Stimulated activated naive B cell treated with anti-CD40 and anti-IgM and Interleukin-4, amounts not matched to agents 10 μg/mL and 1 μg/mL and 100 μg/mL, for 72 hours (primary cell): Measurements from ENCODE around the gene SPAG16.

Source experiments
- ATAC-seq, 2 donors: fragments of 150-1000 bp; cut with Tn5 transposase; replicated peaks; 2 replicates each; pipeline ENCODE4 v1.10.0; 2021; ENCODE audit warnings: moderate library complexity in 1 of 2
- DNase-seq: peaks from one replicate; pipeline ENCODE4 v3.0.0; 2021
- H3K27ac Mint-ChIP-seq: one replicate; pipeline ENCODE4 v1.8.0; 2022; ENCODE audit warnings: mild to moderate bottlenecking, mixed read lengths
- H3K27me3 Mint-ChIP-seq, 2 donors: one replicate each; pipeline ENCODE4 v1.8.0; 2022; ENCODE audit warnings: mixed read lengths in 2 of 2
- H3K36me3 Mint-ChIP-seq, 2 donors: one replicate each; pipeline ENCODE4 v1.8.0; 2022; ENCODE audit warnings: mixed read lengths in 2 of 2, mild to moderate bottlenecking in 1 of 2
- H3K4me1 Mint-ChIP-seq, 2 donors: one replicate each; pipeline ENCODE4 v1.8.0; 2022; ENCODE audit warnings: mixed read lengths in 2 of 2, mild to moderate bottlenecking in 1 of 2
- H3K4me3 Mint-ChIP-seq, 2 donors: one replicate each; pipeline ENCODE4 v1.8.0; 2022; ENCODE audit warnings: mild to moderate bottlenecking in 2 of 2, mixed read lengths in 2 of 2, moderate library complexity in 1 of 2
- H3K9me3 Mint-ChIP-seq, 2 donors: one replicate each; pipeline ENCODE4 v1.8.0; 2022; ENCODE audit warnings: mixed read lengths in 2 of 2, mild to moderate bottlenecking in 1 of 2

Gene SPAG16

GRCh38 chr2:214203744-214204289, 919.6 kb downstream of the SPAG16 start:
- DNase-seq (no peak), ATAC-seq (no peak)
- Mint-ChIP-seq H3K4me1 (no peaks in the 10 kb centered on the region), H3K27ac (no peak overlapping the region), H3K9me3 (peaks cover 0 to 4% of the 10 kb centered on the region in 2 donors), H3K4me3 (no peak overlapping the region), H3K27me3 (no peaks in the 10 kb centered on the region), H3K36me3 (no peaks in the 10 kb centered on the region)

- Mint-ChIP-seq H3K36me3 (no peaks in the 10 kb centered on the region), H3K9me3 (no peaks in the 10 kb centered on the region), H3K4me1 (no peaks in the 10 kb centered on the region), H3K27me3 (no peaks in the 10 kb centered on the region), H3K4me3 (no peak overlapping the region), H3K27ac (no peak overlapping the region)
- no peak for ATAC-seq
- no peak for DNase-seq
These were observed 930.8 kb downstream of the SPAG16 start for GRCh38 chr2:214215107-214215506.

DNA sequence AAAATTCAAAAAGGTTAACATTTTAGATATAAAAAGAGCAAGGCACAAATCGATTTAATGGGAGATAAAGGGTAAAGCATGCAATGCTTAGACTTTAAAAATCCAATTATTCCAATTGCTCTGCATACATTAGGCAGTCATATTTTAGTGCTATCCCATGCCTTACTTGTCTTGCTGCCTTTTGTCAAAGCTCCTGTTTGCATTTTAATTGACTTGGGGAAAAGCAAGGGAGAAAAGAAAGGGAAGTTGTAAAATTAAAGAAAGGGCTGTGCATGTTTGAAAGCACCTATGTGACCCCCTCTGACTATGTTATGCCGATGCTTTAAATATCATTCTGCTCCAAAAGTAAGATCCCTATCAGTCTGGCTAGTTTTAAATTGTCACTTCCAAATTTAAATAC, 932.9 kb downstream of the SPAG16 start:
- no peak overlapping the region for H3K27ac Mint-ChIP-seq
- DNase-seq (no peak), ATAC-seq (no peak)
- H3K4me3 Mint-ChIP-seq: no peak overlapping the region
- no peaks in the 10 kb centered on the region for H3K27me3 Mint-ChIP-seq
- H3K4me1 Mint-ChIP-seq: no peaks in the 10 kb centered on the region
- no peaks in the 10 kb centered on the region for H3K36me3 Mint-ChIP-seq
- no peaks in the 10 kb centered on the region for H3K9me3 Mint-ChIP-seq

DNA sequence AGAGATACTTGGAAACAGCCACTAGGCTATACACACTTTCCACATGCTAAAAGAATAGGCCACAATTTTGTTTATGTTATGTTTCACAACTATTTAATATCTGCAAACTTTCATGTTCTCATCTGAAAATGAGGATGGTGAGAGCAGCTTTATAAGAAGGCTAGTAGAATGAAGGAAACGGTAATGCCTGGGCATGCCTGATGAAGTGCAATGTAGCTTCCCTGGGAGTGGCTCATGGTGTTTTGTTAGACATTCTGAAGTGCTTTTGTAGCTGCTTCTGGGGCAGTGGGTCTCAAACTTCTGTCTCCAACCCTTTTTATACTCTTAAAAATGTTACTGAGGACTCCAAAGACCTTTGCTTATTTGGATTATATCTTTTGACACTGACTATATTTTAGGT, 933.3 kb downstream of the SPAG16 start:
- no peak for DNase-seq
- no peak for ATAC-seq
- H3K4me1 Mint-ChIP-seq: no peaks in the 10 kb centered on the region

GRCh38 chr2:214220251-214220650, 936.0 kb downstream of the SPAG16 start:
- no peak for DNase-seq
- Mint-ChIP-seq H3K4me1 (no peaks in the 10 kb centered on the region), H3K27me3 (no peaks in the 10 kb centered on the region), H3K4me3 (no peak overlapping the region), H3K27ac (no peak overlapping the region), H3K9me3 (no peaks in the 10 kb centered on the region), H3K36me3 (no peaks in the 10 kb centered on the region)
- no peak for ATAC-seq

More for the DNA sequence above, 933.3 kb downstream of the SPAG16 start:
- Mint-ChIP-seq H3K27me3 (no peaks in the 10 kb centered on the region), H3K4me3 (no peak overlapping the region), H3K36me3 (no peaks in the 10 kb centered on the region), H3K9me3 (no peaks in the 10 kb centered on the region), H3K27ac (no peak overlapping the region)

DNA sequence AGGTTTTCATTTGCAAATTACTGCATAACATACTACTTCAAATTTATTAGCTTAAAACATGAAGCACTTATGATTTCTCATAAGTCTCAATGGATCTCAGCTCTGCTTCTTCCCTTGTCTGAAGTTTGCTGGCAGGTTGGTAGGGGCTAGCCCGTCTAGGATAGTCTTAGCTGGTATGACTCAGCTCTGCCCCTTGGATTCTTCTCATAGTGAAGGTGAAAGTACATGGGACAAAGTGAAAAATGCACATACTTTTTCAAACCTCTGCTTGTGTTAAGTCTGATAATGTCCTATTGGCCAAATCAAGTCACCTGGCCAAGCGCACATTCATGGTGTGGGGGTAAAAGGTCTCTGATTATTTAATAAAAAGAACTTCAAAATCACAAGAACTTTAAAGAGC, 941.8 kb downstream of the SPAG16 start:
- Mint-ChIP-seq H3K4me3 (no peak overlapping the region), H3K36me3 (no peaks in the 10 kb centered on the region), H3K4me1 (no peaks in the 10 kb centered on the region)

GRCh38 chr2:214232271-214232670, 948.0 kb downstream of the SPAG16 start:
- DNase-seq (no peak), ATAC-seq (no peak)
- no peaks in the 10 kb centered on the region for H3K4me1 Mint-ChIP-seq
- H3K27ac Mint-ChIP-seq: no peak overlapping the region
- no peaks in the 10 kb centered on the region for H3K36me3 Mint-ChIP-seq
- H3K9me3 Mint-ChIP-seq: peaks cover 2 to 3% of the 10 kb centered on the region in 2 donors
- H3K4me3 Mint-ChIP-seq: no peak overlapping the region
- no peaks in the 10 kb centered on the region for H3K27me3 Mint-ChIP-seq

More for the DNA sequence above, 941.8 kb downstream of the SPAG16 start:
- H3K27me3 Mint-ChIP-seq: no peaks in the 10 kb centered on the region
- H3K9me3 Mint-ChIP-seq: no peaks in the 10 kb centered on the region
- no peak for ATAC-seq
- DNase-seq: no peak
- H3K27ac Mint-ChIP-seq: no peak overlapping the region

DNA sequence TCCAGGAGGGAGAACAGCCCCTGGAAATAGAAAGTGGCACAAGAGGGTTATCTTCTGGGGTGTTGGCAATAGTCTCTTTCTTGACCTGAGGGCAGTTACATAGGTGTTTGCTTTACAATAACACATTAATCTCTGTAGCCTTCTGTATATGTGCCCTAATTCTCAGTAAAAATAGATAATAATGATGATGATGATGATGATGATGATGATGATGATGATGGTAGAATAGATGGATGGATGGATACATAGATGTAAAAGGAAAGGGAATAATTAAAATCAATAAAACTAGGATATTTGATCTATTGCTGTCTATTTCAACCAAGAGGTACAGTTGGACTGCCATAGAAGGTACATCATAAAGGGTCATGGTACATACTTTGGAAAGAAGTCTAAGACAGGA, 948.9 kb downstream of the SPAG16 start:
- Mint-ChIP-seq H3K4me3 (no peak overlapping the region), H3K9me3 (peaks cover 2 to 3% of the 10 kb centered on the region in 2 donors), H3K36me3 (no peaks in the 10 kb centered on the region), H3K4me1 (no peaks in the 10 kb centered on the region), H3K27ac (no peak overlapping the region), H3K27me3 (no peaks in the 10 kb centered on the region)
- DNase-seq (no peak), ATAC-seq (no peak)

GRCh38 chr2:214242797-214243196, 958.5 kb downstream of the SPAG16 start:
- Mint-ChIP-seq H3K27me3 (no peaks in the 10 kb centered on the region), H3K27ac (no peak overlapping the region), H3K4me1 (no peaks in the 10 kb centered on the region), H3K36me3 (no peaks in the 10 kb centered on the region), H3K9me3 (no peaks in the 10 kb centered on the region), H3K4me3 (no peak overlapping the region)
- ATAC-seq (no peak), DNase-seq (no peak)

GRCh38 chr2:214244847-214245246, 960.6 kb downstream of the SPAG16 start:
- Mint-ChIP-seq H3K36me3 (no peaks in the 10 kb centered on the region), H3K4me1 (no peaks in the 10 kb centered on the region)

GRCh38 chr2:214246417-214246816, 962.2 kb downstream of the SPAG16 start:
- Mint-ChIP-seq H3K9me3 (no peaks in the 10 kb centered on the region), H3K4me3 (no peak overlapping the region), H3K4me1 (no peaks in the 10 kb centered on the region), H3K27me3 (no peaks in the 10 kb centered on the region), H3K36me3 (no peaks in the 10 kb centered on the region), H3K27ac (no peak overlapping the region)
- no peak for DNase-seq
- no peak for ATAC-seq

More at GRCh38 chr2:214244847-214245246, 960.6 kb downstream of the SPAG16 start:
- Mint-ChIP-seq H3K4me3 (no peak overlapping the region), H3K27me3 (no peaks in the 10 kb centered on the region), H3K9me3 (no peaks in the 10 kb centered on the region), H3K27ac (no peak overlapping the region)
- ATAC-seq: no peak
- DNase-seq: no peak

- no peak overlapping the region for H3K4me3 Mint-ChIP-seq
- ATAC-seq (no peak), DNase-seq (no peak)
- no peaks in the 10 kb centered on the region for H3K27me3 Mint-ChIP-seq
- H3K9me3 Mint-ChIP-seq: no peaks in the 10 kb centered on the region
- no peaks in the 10 kb centered on the region for H3K36me3 Mint-ChIP-seq
- no peaks in the 10 kb centered on the region for H3K4me1 Mint-ChIP-seq
- H3K27ac Mint-ChIP-seq: no peak overlapping the region
These were observed 963.3 kb downstream of the SPAG16 start for GRCh38 chr2:214247531-214247930.

- Mint-ChIP-seq H3K27me3 (no peaks in the 10 kb centered on the region), H3K9me3 (peaks cover 4 to 5% of the 10 kb centered on the region in 2 donors), H3K4me1 (no peaks in the 10 kb centered on the region), H3K27ac (no peak overlapping the region), H3K4me3 (no peak overlapping the region), H3K36me3 (no peaks in the 10 kb centered on the region)
- no peak for ATAC-seq
- DNase-seq: no peak
These were observed 970.8 kb downstream of the SPAG16 start for GRCh38 chr2:214255046-214255445.

GRCh38 chr2:214261683-214262082, 977.4 kb downstream of the SPAG16 start:
- Mint-ChIP-seq H3K27ac (no peak overlapping the region), H3K36me3 (no peaks in the 10 kb centered on the region), H3K4me3 (no peak overlapping the region), H3K27me3 (peaks cover 0 to 5% of the 10 kb centered on the region in 2 donors), H3K4me1 (no peaks in the 10 kb centered on the region), H3K9me3 (peaks cover 0 to 3% of the 10 kb centered on the region in 2 donors)
- no peak for ATAC-seq
- DNase-seq: no peak

- Mint-ChIP-seq H3K4me3 (no peak overlapping the region), H3K27me3 (peaks cover 0 to 5% of the 10 kb centered on the region in 2 donors), H3K9me3 (peaks cover 0 to 3% of the 10 kb centered on the region in 2 donors), H3K4me1 (no peaks in the 10 kb centered on the region), H3K27ac (no peak overlapping the region), H3K36me3 (no peaks in the 10 kb centered on the region)
- ATAC-seq (no peak), DNase-seq (no peak)
These were observed 979.9 kb downstream of the SPAG16 start for GRCh38 chr2:214264171-214264570.

DNA sequence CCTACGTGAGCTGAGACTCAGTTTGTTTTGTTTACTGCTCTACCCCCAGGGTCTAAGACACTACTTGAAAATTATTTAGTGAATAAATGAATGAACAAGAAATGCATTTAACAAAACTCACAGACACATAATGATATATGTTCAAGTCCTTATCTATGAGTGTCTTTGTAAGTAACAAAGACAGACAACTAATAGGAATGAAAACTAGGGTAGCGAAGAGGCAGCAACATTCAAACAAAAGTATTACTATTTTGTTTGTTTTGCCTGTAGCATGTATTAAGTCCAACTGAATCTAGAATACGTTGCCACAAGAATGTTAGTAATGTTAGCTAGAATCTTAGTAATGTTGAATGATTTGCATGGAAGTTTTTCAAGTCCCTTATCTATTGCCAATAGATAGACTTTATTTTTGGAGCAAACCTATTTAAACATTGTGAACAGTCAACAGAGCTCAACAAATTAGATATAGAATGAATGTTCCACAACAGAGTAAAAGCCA, 981.8 kb downstream of the SPAG16 start:
- H3K27me3 Mint-ChIP-seq: peaks cover 0 to 4% of the 10 kb centered on the region in 2 donors
- no peaks in the 10 kb centered on the region for H3K4me1 Mint-ChIP-seq
- H3K4me3 Mint-ChIP-seq: no peak overlapping the region
- ATAC-seq: no peak
- H3K9me3 Mint-ChIP-seq: peaks cover 0 to 1% of the 10 kb centered on the region in 2 donors
- no peak overlapping the region for H3K27ac Mint-ChIP-seq
- no peak for DNase-seq
- no peaks in the 10 kb centered on the region for H3K36me3 Mint-ChIP-seq
